Right ventricle myocardium superior (tissue), 1 donor: ENCODE data around the gene HMGCL. TPM values are rescaled to one million over a fixed set of nuclear protein-coding genes. Genes with fewer than 3 reads are reported as not detected.
A peak's percentile ranks its signal among the peaks of the same experiment; 100 is the strongest.
"Not testable (repeated sequence)": the region's sequence is repeated elsewhere in the genome, so short reads cannot be mapped to it uniquely, and the experiment has no call there.

Experiments used
- ATAC-seq: fragments of 200-7000 bp; cut with Tn5 transposase; one replicate; pipeline ENCODE4 v1.9.1; 2020; ENCODE audit warnings: mild to moderate bottlenecking; ENCODE audit not compliant: poor library complexity
- DNase-seq: peaks from one replicate; pipeline ENCODE4 v3.0.0-alpha.2; 2020
- intact Hi-C: fragments of 100-400 bp; cut with DNase I; formaldehyde crosslinking; loops from one replicate; pipeline ENCODE4 v1.11.2; 2022
- total RNA-seq: library from RNA; stranded (reverse); fragmentation: NEBNext Ultra II Directional; extraction: Animal tissue kit (Norgen Biotek cat#: 25700); gene quantifications from one replicate; pipeline ENCODE4 v1.2.1, GENCODE V29; 2021
- donor health status: DM: no; HTN: yes; CAD: no; lungs with severe emphysema.

Gene HMGCL
- total RNA-seq, 1 donor from 2014 or later, result 34.3 TPM

DNA sequence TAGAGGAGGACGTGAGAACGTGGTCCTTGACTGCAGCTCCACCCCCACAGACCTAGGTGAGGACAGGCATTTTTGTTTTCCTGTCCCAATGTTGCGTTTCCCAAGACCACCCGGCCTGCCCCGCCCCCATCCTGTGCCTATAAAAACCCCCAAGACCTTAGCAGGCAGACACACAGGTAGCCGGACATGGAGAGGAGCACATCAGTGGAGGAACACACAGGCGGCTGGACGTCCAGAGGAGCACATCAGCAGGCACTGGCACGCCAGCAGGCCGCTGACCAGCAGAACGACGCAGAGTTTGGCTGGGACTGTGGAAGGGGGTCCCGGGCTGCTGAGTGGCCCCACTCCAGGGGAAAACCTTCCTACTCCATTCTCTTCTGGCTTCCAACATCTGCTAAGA lies 12.7 kb upstream of the HMGCL start:
- intact Hi-C loops, result no loop called here
- DNase-seq (peak; percentile 39), ATAC-seq (peak; percentile 42)

DNA sequence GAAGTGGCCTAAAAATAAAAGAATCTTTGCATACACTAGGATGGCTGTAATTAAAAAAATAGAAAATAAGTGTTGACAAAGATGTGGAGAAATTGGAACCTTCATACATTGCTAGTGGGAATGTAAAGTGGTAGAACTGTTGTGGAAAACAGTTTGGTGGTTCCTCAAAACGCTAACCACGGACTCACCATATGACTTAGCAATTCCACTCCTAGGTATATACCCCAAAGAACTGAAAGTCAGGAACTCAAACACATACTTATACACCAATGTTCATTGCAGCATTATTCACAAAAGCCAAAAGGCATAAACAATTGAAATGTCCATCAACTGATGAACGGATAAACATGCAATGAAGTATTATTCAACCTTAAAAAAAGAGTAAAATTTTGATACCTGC lies 10.8 kb upstream of the HMGCL start:
- DNase-seq (no peak), ATAC-seq (no peak)
- intact Hi-C loops, result no loop called here

DNA sequence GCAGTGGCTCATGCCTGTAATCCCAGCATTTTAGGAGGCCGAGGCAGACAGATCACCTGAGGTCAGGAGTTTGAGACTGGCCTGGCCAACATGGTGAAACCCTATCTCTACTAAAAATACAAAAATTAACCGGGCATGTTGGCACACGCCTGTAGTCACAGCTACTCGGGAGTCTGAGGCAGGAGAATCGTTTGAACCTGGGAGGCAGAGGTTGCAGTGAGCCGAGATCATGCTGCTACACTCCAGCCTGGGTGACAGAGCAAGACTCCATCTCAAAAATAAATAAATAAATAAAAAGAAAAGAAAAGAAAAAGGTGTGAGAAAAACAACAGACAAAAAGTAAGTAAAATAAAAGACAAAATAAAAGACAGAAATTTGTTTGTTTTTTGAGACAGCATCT lies 8.9 kb upstream of the HMGCL start:
- ATAC-seq, DNase-seq, intact Hi-C loops: not testable (repeated sequence)

DNA sequence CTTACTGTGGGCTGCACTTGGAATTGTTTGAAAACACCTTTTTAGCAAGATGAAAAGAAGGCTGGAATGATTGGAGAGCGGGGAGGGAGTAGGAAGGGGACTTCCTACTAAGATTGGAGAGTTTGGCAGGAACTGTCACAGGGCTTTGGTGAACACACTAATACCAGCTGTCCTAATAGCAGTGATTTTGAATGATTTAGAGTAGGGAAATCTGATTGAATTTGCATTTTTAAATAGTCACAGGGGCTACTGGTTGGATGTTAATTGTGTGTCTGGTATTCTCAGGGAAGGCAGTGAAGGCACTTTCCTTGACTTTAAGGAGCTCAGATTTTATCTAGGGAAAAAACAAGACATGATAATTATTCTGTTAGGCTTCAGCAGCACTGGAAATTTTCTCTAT lies 2.5 kb upstream of the HMGCL start:
- DNase-seq, result no peak
- intact Hi-C loops, result no loop called here
- no peak for ATAC-seq

DNA sequence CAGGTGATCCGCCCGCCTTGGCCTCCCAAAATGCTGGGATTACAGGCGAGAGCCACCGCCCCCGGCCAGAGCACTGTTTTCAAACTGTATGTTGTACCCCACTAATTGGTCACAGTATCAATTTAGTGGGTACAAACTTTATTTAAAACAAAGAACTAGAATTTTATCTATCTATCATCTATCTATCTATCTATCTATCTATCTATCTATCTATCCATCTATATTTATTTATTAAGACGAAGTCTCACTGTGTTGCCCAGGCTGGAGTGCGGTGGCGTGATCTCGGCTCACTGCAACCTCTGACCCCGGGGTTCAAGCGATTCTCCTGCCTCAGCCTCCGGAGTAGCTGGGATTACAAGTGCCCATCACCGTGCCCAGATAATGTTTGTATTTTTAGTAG lies 1.4 kb upstream of the HMGCL start:
- DNase-seq, intact Hi-C loops, ATAC-seq: not testable (repeated sequence)

DNA sequence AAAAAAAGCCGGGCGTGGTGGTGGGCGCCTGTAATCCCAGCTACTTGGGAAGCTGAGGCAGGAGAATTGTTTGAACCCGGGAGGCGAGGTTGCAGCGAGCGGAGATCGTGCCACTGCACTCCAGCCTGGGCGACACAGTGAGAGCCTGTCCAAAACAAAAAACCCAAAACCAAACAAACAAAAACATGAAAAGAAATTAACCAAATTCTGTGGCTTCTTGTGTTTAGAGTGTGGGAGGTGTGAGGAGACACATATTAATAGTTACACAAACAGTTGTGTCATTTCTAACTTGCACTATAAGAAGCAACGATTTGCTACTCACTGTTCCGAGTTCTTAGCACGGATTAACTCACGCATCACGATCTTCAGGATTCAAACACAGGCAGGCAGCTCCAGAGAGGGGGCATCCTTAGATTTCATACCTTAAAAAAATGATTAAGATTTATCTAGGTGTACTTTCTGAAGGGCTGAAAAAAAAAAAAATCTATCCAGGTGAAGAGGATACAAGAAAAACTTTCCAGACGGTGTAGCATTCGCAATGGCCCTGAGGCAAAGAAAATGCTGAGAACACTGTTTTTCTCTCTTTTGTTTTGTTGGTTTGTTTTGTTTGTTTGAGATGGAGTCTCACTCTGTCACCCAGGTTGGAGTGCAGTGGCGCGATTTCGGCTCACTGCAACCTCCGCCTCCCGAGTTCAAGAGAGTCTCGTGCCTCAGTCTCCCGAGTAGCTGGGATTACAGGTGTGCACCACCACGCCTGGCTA lies 713 bp upstream of the HMGCL start:
- ATAC-seq, result no peak
- DNase-seq, result no peak
- intact Hi-C loops, result no loop called here

DNA sequence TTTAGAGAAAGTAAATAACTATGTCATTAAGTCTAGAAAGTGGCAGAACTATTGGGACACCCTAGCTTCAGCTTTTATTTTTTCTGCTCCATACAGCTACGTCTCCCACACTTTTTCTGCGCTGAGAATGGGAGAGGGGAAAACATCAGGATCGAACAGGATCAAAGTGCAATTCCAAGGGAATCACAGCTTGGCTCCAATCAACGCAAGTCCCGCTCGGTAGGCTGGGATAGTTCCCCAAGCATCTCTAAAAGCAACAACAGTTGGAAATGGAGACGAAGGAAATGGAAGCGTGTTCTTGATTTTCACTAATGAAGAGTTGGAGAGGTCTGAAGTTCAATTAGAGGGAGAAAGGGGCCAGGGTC lies 536 bp downstream of the HMGCL start:
- ATAC-seq, result peak; percentile 5
- no peak for DNase-seq
- intact Hi-C loops, result no loop called here

DNA sequence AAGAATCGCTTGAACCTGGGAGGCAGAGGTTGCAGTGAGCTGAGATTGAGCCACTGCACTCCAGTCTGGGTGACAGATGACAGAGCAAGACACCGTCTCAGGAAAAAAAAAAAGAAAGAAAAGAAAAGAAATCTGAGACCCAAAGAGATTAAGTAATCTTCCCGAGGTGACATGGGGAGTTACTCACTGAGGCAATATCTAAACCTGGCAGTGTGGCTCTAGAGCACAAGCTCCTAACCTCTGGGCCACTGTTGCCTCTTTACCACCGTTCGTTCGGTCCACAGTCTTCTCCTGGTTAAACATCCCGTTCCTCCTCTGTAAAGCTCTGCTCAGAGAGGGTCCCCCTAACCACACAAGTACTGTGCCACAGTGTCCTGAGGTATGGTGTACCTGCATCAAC lies 1.5 kb downstream of the HMGCL start:
- DNase-seq (no peak), ATAC-seq (no peak)
- intact Hi-C loops, result no loop called here

DNA sequence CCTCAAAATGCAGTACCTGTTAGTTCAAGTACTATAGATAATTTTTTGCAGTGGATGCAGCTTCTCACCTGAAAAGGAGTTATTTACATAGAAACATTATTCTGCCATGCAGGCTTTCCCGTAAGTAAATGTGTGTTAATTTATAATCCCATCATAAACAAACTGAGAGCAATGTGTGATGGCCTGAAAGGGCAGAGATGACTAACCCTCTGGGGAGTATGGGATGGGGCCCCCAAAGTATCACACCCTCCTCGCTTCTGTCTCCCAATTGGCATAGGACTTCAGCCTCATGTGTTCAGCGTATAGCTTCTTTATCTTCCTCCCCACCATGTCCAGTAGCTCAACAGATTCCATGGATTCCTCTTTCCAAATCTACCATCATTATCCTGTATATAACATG lies 7.6 kb downstream of the HMGCL start:
- intact Hi-C loops, result no loop called here
- DNase-seq (no peak), ATAC-seq (no peak)

DNA sequence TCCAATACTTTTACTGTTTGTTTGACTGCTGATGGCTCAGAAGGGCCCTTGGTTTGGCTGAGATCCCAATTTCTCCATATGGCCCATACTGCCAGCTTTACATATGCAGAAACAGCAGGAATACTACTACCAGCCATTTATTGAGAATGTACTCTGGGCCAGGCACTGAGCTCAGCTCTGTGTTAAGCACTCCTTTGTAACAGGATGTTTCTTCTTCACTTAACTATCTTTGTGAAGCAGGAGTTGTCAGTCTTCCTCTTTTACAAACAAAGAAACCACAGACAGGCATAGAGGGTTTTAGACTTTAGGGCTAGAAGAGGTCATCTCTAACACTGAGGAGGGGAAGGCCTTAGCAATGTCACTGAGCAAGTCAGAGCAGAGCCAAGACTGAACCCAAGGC lies 8.3 kb downstream of the HMGCL start:
- intact Hi-C loops, result no loop called here

DNA sequence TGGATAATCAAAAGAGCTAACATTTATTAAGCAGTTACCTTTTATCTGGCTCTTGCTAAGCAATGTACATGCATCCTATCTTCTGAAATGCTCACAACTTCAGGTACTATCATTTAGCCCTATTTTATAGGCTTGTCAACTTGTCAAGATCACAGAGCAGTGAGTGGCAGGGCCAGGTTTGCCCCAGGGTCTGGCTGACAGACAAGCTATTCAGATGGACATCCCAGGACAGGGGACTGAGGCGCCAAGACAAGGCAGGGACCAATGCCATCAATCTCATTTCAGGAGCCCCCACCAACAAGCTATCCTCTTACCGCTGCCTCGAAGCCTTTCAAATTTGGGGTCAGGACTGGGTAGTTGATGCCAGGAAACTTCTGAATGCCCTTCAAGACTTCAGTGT lies 8.9 kb downstream of the HMGCL start:
- DNase-seq (no peak), ATAC-seq (no peak)
- intact Hi-C loops, result no loop called here

More for the DNA sequence above, 8.3 kb downstream of the HMGCL start:
- ATAC-seq, result no peak
- no peak for DNase-seq

DNA sequence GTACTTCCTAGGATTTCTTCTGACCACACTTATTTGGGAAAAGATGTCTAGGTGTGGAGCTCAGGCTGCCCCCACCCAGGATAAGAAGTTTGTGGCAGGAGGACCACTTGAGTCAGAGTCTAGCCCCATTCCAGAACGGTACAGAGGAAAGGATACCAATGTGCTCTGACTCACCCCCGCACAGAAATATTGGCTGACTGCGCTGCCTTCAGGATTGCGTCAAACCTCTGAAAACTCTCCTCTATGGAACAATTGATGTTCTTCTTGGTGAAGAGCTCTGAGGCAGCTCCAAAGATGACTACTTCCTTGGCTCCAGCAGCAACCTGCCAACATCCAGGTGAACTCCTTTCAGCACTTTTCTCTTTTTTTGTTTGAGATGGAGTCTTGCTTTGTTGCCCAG lies 11.2 kb downstream of the HMGCL start:
- DNase-seq (no peak), ATAC-seq (no peak)
- intact Hi-C loops, result no loop called here

DNA sequence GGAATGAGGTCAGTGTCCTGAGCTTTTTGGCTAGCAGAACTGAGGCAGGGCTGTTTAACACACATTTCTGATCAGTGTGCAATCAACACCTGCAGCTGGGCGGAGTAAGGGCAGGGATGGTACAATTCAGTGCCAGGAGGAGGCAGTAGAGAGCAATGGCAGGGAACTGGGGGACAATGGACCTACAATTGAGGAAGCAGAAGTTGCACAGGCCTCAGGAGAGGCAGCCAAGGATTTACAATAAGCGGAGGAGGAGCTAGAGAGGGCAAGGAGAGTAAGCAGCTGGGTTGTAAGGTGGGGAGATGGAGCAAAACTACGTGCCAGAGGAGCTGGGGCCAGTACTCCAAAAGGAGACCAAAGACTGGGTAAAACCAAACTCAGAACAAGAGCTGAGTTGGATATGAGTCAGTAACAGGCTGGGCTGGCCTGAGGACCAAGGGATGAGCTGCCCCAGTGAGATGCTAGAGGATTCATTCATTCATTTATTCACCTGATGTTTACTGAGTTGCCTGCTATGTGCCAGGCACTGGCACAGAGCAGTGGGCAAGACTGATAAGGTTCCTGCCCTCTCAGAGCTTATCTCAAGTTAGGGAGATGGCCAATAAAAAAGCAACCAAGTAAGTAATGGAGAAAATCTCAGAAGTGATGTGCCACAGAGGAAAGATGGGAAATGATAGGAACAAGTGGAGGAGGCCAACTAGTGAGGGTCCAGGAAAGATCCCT lies 14.2 kb downstream of the HMGCL start:
- intact Hi-C loops, result no loop called here
- ATAC-seq (peak; percentile 82), DNase-seq (no peak)

DNA sequence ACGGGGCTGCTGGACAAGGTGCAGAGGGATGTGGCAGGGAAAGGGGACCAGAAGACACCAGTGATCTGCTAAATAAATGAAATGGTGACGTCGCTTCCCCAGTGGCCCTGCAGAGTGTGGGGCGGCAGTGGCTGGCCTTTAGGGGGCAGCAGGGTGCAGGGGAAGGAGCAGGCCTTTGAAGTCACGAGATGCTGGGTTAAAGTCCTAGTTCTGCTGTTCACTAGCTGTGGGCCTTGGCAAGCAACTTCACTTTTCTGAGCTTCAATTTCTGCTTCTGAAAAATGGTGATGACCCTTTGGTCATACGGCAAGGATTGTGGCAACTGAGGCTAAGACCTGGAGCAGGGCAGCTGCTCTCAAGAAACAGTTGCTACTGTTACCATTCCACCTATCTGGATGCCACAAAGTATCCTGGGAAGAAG lies 15.5 kb downstream of the HMGCL start:
- DNase-seq, result peak; percentile 75
- peak; percentile 92 for ATAC-seq
- intact Hi-C loops, result loop anchor here (5.0 kb wide), 1 partner anchor 58 kb away; the partner anchor contains the start of gene FUCA1

DNA sequence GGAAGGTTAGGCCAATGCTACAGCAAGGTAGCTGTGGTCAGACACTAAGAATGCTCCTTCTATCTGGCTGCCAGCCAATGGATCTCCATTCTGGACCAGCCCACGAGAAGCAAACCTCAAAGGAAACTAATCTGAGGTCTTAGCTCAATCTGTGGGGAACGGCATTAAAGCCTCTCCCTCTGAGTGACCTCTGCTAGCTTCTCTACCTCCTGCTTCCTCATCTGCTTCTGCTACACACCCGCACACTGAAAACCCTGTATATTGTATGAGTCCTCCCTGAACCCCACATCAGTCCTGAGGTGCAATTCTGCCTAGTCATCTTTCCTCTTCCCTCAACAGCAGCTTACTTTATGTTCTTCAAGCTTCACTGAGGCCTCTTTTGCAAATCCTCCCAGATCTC lies 17.8 kb downstream of the HMGCL start:
- intact Hi-C loops, result loop anchor here (5.0 kb wide), 1 partner anchor 60 kb away; the partner anchor contains the start of gene FUCA1

DNA sequence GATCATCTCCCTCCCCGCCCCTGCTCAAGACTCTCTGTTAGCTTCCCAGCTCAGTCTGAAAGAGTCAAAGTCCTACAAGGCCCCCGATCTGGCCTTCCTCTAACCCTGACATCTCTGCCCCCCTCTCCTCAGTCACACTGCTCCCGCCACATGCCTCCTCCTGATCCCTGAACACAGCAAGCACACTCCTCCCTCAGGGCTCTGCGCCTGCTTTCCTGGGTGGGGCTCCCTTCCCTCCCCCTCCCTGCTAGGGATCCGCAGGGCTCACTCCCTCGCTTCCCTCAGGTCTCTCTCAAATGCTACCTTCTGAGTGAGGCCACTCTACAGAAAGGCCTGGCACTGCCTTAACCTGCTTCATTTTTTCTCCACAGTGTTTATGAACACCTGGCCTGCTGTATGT lies 18.9 kb downstream of the HMGCL start:
- intact Hi-C loops, result loop anchor here (5.0 kb wide), 1 partner anchor 61 kb away; the partner anchor contains the start of gene FUCA1
- no peak for DNase-seq
- ATAC-seq, result no peak

More for the DNA sequence above, 17.8 kb downstream of the HMGCL start:
- ATAC-seq, result no peak
- no peak for DNase-seq

DNA sequence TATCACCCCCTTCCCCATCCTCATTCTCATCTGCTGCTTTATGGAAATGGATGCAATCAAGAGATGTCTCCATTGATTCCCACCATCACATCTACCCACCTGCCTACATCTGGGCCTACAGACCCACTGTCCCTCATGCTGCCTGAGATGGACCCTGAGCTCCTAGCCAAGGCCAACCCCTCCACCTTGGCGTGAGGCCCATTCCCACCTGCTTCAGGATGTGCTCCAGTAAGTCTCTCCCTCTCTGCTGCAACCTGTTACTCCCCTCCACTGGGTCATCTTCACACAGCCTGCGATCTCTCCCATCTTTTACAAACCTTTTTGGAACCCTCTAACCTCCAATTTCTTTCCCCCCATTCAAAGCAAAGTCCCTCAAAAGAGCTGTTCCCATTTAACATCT lies 20.2 kb downstream of the HMGCL start:
- intact Hi-C loops, result loop anchor here (5.0 kb wide), 1 partner anchor 62 kb away; the partner anchor contains the start of gene FUCA1

DNA sequence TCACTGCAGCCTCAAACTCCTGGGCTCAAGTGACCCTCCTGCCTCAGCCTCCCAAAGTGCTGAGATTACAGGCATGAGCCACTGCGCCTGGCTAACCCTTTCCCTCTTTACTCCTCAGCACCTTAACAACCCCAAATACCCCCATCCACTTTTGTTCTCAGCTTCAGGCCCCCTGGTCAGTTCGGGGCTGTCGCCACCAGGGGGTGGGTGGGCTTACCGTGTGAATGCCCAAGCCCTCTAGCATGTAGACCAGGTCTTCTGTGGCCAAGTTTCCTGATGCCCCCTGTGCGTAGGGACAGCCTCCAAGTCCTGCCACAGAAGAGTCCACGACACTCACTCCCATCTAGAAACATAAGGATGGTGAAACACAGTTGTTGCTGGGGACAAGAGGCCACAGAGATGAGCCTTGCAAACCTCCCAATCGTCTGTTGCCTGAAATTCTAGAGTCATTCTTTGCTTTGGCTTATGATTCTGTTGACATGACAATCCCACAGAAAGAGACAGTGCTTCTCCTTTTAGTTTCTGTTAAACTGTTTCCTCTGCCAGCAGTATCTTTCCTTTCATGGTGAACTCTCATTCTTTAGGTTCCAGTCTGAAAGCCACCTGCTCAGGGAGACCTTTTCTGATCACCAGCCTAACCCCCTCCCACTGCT lies 20.9 kb downstream of the HMGCL start:
- ATAC-seq (no peak), DNase-seq (no peak)
- intact Hi-C loops, result no loop called here

More for the DNA sequence above, 20.2 kb downstream of the HMGCL start:
- ATAC-seq, result no peak
- DNase-seq, result no peak

DNA sequence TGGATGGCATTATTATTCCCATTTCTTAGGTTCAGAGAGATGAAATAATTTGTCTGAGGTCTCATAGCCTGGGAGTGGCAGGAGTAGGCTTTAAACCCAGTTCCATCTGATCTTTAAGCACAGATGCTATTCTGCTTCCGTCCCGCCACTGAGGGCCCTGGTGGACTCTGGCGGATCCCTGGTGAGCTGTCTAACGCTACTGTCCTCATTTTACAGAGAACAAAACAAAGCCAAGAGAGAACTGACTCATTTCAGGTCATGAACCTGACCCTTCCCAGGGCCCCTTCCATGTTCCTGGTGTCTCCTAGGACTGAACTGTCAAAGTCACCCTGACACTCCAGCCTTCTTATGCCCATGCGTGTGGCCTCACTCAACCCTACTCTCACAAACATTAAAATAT lies 21.6 kb downstream of the HMGCL start:
- intact Hi-C loops, result no loop called here
- no peak for DNase-seq
- no peak for ATAC-seq
